ENCODE measurements around the gene CNGA1.
"Not testable (repeated sequence)": the region's sequence is repeated elsewhere in the genome, so short reads cannot be mapped to it uniquely, and the experiment has no call there.

Gene CNGA1

DNA sequence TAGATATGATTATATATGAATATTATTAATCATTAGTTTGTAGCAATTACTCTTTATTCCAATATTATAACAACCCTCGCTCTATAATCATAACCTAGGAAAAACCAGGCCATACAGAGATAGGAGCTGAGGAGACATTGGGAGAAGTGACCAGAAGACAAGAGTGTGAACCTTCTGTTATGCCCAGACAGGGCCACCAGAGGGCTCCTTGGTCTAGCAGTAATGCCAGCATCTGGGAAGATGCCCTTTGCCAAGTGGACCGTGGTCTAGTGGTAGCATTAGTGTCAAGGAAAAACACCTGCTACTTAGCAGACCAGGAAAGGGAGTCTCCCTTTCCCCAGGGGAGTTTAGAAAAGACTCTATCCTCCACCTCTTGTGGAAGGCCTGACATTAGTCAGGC, 12.9 kb downstream of the CNGA1 start:
- not testable (repeated sequence) for H3K9me2 ChIP-seq (replicated peaks; ENCODE audit: insufficient read depth, low read length); H3K4me3 ChIP-seq (ENCODE audit: insufficient read depth, low read length, poor library complexity, severe bottlenecking)
- TF ChIP-seq, protein P1, sequence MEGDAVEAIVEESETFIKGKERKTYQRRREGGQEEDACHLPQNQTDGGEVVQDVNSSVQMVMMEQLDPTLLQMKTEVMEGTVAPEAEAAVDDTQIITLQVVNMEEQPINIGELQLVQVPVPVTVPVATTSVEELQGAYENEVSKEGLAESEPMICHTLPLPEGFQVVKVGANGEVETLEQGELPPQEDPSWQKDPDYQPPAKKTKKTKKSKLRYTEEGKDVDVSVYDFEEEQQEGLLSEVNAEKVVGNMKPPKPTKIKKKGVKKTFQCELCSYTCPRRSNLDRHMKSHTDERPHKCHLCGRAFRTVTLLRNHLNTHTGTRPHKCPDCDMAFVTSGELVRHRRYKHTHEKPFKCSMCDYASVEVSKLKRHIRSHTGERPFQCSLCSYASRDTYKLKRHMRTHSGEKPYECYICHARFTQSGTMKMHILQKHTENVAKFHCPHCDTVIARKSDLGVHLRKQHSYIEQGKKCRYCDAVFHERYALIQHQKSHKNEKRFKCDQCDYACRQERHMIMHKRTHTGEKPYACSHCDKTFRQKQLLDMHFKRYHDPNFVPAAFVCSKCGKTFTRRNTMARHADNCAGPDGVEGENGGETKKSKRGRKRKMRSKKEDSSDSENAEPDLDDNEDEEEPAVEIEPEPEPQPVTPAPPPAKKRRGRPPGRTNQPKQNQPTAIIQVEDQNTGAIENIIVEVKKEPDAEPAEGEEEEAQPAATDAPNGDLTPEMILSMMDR (IDR thresholded peaks at IDR 0.05; ENCODE audit: insufficient read depth, low read length, poor library complexity, severe bottlenecking) = peak; percentile 22

DNA sequence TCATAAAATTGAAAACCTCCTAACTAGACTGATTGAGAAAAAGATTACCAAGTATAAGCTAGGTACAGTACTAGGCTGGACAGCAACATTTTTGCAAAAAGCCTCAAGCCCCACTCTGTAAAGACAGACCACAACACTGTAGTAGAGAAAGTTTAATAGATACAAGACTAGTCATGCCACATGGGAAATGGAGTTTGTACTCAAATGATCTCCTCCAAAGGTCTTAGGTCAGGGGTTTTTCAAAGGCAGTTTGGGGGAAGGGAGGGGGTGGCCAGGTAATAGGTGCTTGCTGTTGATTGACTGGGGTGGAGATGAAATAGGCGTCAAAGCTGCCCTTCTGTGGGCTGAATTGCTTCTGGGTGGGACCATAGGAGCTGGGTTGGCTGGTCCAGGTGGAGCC, 14.2 kb downstream of the CNGA1 start:
- H3F3A ChIP-seq (ENCODE audit: insufficient read depth) = no peaks in the 10 kb centered on the region
- H4K20me1 ChIP-seq (ENCODE audit: low read depth, low read length) = no peaks in the 10 kb centered on the region
- no peak overlapping the region for H3K27ac ChIP-seq (ENCODE audit: low read depth, low read length)
- peaks cover 1% of the 10 kb centered on the region; the same call in 1 of the 2 replicates for H3K36me3 ChIP-seq (ENCODE audit: low read length)
- TF ChIP-seq, protein P1 (IDR thresholded peaks at IDR 0.05; ENCODE audit: insufficient read depth, low read length, poor library complexity, severe bottlenecking) = no peak
- no peak for TF ChIP-seq EZH2phosphoT487 (conservative IDR thresholded peaks at IDR 0.05; ENCODE audit: low read length)
- no peak overlapping the region for H3K9ac ChIP-seq (ENCODE audit: low read length)
- H2AFZ ChIP-seq (ENCODE audit: low read depth, low read length, severe bottlenecking) = no peak overlapping the region
- no peaks in the 10 kb centered on the region for H3K9me2 ChIP-seq (replicated peaks; ENCODE audit: insufficient read depth, low read length)
- peaks cover 14% of the 10 kb centered on the region; the same call in 1 of the 2 replicates for H3K9me3 ChIP-seq (ENCODE audit: insufficient read depth, low read length)
- no peaks in the 10 kb centered on the region for H3K27me3 ChIP-seq (ENCODE audit: low read length)
- H3K4me2 ChIP-seq (ENCODE audit: low read depth, low read length, poor library complexity, severe bottlenecking) = no peak overlapping the region
- H3K4me3 ChIP-seq (ENCODE audit: insufficient read depth, low read length, poor library complexity, severe bottlenecking) = no peak overlapping the region
- H3K79me2 ChIP-seq (ENCODE audit: insufficient read depth, low read length) = no peaks in the 10 kb centered on the region

More for the DNA sequence above, 12.9 kb downstream of the CNGA1 start:
- H3K9ac ChIP-seq (ENCODE audit: low read length); H3K4me2 ChIP-seq (ENCODE audit: low read depth, low read length, poor library complexity, severe bottlenecking); H4K20me1 ChIP-seq (ENCODE audit: low read depth, low read length); H3K27me3 ChIP-seq (ENCODE audit: low read length); H3K79me2 ChIP-seq (ENCODE audit: insufficient read depth, low read length); H3K27ac ChIP-seq (ENCODE audit: low read depth, low read length); H2AFZ ChIP-seq (ENCODE audit: low read depth, low read length, severe bottlenecking); H3K36me3 ChIP-seq (ENCODE audit: low read length); H3F3A ChIP-seq (ENCODE audit: insufficient read depth): not testable (repeated sequence)
- H3K9me3 ChIP-seq (ENCODE audit: insufficient read depth, low read length) = peaks cover 19% of the 10 kb centered on the region; the same call in 1 of the 2 replicates

DNA sequence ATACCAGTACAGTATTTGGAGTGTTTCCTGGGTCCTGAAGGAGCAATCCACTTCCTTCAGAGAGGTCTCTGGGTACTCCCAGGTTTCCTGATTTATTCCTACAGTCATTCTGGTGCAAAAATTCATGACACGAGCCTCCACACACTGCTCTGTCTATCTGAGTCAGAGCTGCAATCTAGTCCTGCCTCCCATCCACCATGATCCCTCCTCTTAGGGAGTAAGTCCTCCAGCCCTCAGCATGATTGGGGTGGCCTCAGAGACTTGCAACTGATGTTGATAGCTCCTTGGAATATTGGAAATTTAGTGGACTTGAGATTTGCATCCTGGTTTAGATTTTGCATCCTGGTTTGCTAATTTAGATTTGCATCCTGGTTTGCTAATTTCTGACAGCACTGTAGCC, 20.5 kb downstream of the CNGA1 start:
- Histone ChIP-seq H3K27ac (ENCODE audit: low read depth, low read length) (no peak overlapping the region), H3K9me2 (replicated peaks; ENCODE audit: insufficient read depth, low read length) (0 out of 2 replicates have a peak, but pooled peaks cover 4% of the 10 kb centered on the region), H3F3A (ENCODE audit: insufficient read depth) (no peaks in the 10 kb centered on the region), H3K9me3 (ENCODE audit: insufficient read depth, low read length) (no peaks in the 10 kb centered on the region), H2AFZ (ENCODE audit: low read depth, low read length, severe bottlenecking) (no peak overlapping the region), H3K36me3 (ENCODE audit: low read length) (0 out of 2 replicates have a peak, but pooled peaks cover 3% of the 10 kb centered on the region), H3K79me2 (ENCODE audit: insufficient read depth, low read length) (no peaks in the 10 kb centered on the region), H3K27me3 (ENCODE audit: low read length) (no peaks in the 10 kb centered on the region), H3K4me2 (ENCODE audit: low read depth, low read length, poor library complexity, severe bottlenecking) (no peak overlapping the region), H3K9ac (ENCODE audit: low read length) (no peak overlapping the region), H3K4me3 (ENCODE audit: insufficient read depth, low read length, poor library complexity, severe bottlenecking) (no peak overlapping the region), H4K20me1 (ENCODE audit: low read depth, low read length) (no peaks in the 10 kb centered on the region)
- TF ChIP-seq EZH2phosphoT487 (conservative IDR thresholded peaks at IDR 0.05; ENCODE audit: low read length) = no peak
- TF ChIP-seq, protein P1 (IDR thresholded peaks at IDR 0.05; ENCODE audit: insufficient read depth, low read length, poor library complexity, severe bottlenecking) = no peak

DNA sequence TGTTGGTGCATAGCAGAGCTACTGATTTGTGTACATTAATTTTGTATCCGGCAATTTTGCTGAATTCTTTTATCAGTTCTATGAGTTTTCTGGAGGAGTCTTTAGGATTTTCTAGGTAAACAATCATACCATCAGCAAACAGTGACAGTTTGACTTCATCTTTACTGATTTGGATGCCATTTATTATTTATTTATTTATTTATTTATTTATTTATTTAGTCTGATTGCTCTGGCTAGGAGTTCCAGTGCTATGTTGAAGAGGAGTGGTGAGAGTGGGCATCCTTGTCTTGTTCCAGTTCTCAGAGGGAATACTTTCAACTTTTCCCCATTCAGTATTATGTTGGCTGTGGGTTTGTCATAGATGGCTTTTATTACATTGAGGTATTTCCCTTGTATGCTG, 24.0 kb downstream of the CNGA1 start:
- H3K9me3 ChIP-seq (ENCODE audit: insufficient read depth, low read length); H3K79me2 ChIP-seq (ENCODE audit: insufficient read depth, low read length); H3K27me3 ChIP-seq (ENCODE audit: low read length); H4K20me1 ChIP-seq (ENCODE audit: low read depth, low read length); H3K36me3 ChIP-seq (ENCODE audit: low read length); H3K27ac ChIP-seq (ENCODE audit: low read depth, low read length); H3F3A ChIP-seq (ENCODE audit: insufficient read depth); H3K4me2 ChIP-seq (ENCODE audit: low read depth, low read length, poor library complexity, severe bottlenecking); H3K9ac ChIP-seq (ENCODE audit: low read length); H2AFZ ChIP-seq (ENCODE audit: low read depth, low read length, severe bottlenecking); H3K4me3 ChIP-seq (ENCODE audit: insufficient read depth, low read length, poor library complexity, severe bottlenecking); H3K9me2 ChIP-seq (replicated peaks; ENCODE audit: insufficient read depth, low read length): not testable (repeated sequence)
